ENCODE results near the gene DYRK1B.
"Not testable (repeated sequence)": the region's sequence is repeated elsewhere in the genome, so short reads cannot be mapped to it uniquely, and the experiment has no call there.

The DYRK1B gene

DNA sequence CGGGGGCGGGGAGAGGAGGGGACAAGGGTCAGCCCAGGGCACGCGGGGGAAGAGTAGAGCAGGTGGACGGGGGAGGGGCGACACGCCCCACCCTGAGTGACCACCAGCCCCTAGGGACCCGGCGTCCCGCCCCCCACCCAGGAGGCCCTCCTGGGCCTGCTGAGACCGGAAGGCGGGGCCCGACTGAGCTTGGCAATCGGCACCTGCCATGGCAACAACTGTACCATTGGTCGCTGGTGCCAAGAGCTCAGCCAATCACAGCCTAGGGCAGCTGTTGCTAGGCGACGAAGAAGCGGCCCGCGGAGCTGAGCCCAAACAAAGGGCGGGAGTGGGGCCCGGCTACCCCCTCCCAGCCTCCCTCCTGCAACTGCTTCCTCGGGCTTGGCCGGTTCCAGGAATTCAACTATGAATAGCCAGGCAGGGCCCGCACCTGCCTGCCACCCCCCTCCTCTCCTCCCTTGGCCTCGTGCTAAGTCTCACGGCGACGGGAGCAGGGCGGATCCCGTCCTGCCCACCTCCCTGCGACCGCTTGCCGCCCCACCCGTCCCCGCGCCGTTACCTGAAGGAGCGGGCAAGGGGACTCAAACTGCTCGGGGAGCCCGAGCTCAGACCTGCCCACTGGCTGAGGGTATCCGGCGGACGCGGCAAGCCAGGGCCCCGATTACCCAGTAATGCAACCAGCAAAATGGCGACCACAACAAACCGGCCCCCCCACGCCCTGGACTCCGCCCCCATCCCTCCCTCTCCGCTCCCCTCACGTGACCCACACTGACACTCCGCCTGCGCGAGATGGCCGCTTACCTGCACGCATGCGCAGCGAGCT lies at the start of gene DYRK1B:
DYRK1B (minus strand) TSS at position 699 of the 823 bp plus-strand sequence. CDS start 2,295 bp downstream, outside the sequence.
- peak; percentile 100 for DNase-seq (ENCODE audit: insufficient read length, low spot score)
- FAIRE-seq: peak; percentile 98

DNA sequence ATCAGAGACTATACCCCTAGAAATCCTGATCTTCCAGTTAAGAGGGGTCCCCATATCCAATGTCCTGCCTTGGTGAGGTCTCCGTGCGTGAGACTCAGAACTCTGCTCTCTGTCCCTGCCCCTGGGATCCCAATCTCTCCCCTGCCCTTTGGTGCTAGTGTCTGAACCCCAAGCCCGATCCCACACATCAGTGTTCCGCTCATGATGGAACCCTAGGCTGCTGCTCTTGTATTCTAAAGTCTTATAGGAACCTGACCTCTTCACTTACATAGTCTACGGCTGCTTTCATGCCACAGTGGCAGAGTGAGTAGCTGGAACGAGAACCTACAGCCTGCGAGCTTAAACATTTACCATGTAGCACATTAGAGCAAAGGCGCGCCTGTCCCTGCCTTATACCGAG lies 48.7 kb upstream of the DYRK1B start:
- FAIRE-seq; DNase-seq (ENCODE audit: insufficient read length, low spot score): not testable (repeated sequence)

DNA sequence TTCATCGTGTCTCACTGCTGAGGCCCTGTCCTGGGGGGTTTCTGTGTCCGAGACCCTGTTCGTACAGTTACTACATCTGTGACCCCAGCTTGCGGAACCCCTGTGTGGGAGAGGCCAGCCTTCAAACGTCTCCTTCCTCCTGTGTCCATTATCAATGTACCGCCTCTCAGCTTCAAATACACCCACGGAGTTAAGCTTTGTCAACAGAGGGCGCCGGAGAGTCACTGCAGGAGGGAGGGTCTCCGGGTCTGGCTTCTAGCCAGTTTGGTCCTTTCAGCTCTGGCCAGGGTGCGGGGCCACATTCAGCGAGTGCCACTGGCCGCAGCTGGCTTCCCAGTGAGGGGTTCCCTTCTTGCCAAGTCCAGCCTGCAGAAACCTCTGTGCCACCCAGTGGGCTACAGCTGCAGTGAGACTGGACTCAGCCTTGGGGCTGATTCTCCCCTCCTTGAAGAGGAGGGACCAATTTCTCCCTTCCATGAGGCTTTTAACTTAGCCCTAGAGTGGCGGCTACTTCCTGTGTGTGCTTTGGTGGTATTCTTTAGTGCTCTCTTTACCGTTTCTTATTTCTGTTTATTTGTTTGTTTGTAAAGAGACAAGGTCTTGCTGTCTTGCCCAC lies 47.6 kb upstream of the DYRK1B start:
- DNase-seq (ENCODE audit: insufficient read length, low spot score): not testable (repeated sequence)
- FAIRE-seq: peak; percentile 69

DNA sequence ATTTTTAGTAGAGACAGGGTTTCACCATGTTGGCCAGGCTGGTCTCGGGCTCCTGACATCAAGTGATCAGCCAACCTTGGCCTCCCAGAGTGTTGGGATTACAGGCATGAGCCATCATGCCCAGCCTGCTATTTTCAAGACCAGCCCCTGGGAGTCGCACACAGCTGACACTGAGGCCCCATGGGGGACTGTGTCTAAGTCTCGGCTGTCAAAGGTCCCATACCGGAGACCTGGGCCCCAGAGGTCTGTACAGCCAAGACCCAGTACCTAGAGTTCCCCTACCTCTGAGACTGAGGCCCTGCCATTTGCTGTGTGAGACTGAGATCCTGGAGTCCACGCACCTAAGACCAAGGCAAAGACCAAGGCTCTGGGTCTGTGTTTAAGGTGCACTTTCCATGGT lies 46.3 kb upstream of the DYRK1B start:
- not testable (repeated sequence) for DNase-seq (ENCODE audit: insufficient read length, low spot score); FAIRE-seq

DNA sequence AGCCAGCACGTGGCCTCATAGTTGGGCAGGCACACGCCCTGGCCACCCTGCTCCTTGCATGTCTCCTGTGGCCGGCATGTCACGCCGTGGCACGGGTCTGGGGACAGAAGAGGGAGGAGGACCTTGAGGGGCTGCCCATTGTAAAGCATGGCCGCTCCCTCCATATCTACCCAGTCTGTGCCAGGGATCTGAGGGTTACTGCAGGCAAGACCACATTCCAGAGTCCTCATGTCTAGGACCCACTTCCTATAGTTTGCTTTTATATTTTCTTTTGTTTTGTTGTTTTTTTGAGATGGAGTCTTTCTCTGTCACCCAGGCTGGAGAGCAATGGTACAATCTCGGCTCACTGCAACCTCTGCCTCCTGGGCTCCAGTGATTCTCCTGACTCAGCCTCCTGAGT lies 45.8 kb upstream of the DYRK1B start:
- not testable (repeated sequence) for FAIRE-seq; DNase-seq (ENCODE audit: insufficient read length, low spot score)

DNA sequence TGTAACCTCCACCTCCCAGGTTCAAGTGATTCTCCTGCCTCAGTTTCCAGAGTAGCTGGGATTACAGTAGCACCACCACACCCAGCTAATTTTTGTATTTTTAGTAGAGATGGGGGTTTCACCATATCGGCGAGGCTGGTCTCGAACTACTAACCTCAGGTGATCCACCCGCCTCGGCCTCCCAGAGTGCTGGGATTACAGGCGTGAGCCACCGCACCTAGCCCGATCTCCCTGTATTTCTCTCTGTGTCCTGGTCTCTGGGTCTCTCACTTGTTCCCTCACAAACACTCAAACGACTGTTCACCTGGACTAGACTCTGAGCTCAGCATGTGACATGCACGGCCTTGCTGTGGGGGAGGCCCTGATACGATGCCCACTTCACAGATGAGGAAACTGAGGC lies 44.9 kb upstream of the DYRK1B start:
- DNase-seq (ENCODE audit: insufficient read length, low spot score); FAIRE-seq: not testable (repeated sequence)

DNA sequence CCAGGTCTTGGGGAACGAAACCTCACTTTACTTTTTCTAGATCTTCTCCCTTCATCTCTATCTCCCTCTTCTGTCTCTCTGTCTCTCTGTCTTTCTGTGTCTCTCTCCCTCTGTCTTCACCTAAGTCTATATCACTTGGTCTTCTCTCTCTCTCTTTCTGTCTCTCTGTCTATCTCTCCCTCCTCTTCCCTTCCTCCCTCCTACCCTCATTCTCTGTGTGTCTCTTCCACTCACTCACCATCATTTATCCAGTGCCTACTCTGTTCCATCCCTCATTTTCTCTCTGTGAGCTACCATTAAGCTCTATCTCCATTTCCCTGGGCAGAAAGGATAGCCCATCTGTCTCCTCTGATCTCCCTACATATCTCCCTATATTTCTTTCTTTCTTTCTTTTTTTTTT lies 44.4 kb upstream of the DYRK1B start:
- DNase-seq (ENCODE audit: insufficient read length, low spot score): no peak
- FAIRE-seq: no peak

DNA sequence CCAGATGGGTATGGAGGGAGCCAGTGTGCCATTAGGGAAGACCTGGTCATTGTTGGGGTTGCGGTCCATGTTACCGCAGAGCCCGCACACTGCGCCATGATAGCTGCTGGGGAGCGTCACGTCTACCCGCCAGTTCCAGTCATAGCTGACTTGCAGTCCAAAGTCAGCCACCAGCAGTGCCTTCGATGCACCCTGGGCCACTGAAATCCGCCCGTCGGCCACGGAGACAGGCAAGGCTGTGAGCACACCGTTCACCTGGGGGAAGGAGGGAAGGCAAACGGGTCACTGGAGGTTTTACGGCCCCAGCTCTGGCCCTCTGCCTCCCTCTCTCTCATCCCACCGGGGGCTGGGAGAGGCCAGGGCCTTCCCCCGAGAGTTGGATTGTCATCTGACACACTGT lies 44.0 kb upstream of the DYRK1B start:
- FAIRE-seq; DNase-seq (ENCODE audit: insufficient read length, low spot score): not testable (repeated sequence)

DNA sequence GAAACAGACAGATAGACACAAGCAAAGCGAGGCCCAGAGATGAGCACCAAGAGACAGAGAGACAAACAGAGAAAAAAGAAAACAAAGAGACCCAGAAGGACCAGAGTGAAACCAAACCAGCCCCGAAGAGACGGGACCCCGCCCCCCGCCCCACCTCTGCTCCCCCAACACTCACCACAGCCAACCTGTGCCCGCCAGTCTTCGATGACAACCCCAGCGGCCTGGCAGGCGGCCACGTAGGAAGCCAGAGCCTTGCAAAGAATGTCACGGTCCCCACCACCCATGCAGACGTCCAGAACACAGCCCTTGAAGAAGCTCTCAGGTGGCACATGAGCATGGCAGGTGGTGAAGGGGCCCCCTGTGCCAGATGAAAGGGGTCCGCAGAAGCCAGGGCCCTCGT lies 43.5 kb upstream of the DYRK1B start:
- DNase-seq (ENCODE audit: insufficient read length, low spot score); FAIRE-seq: not testable (repeated sequence)

DNA sequence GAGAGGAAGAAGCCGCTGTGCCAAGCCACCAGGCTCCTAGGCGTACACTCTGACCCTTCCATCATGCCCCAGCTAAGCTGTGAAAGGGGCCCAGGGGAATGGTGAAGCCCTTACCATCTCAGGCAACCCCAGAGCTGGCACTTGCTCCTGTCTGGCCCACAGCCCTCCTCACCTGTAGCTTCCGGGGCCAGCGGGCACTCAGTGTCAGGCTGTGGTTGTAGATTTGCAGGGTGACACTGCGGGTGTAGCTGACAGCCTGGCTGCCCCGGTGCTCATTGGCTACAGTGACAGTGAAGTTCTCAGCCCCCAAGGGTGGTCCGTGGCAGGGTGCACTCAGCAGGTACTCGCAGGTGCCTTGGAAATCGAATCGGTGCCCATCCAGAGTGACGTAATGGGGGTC lies 42.5 kb upstream of the DYRK1B start:
- DNase-seq (ENCODE audit: insufficient read length, low spot score); FAIRE-seq: not testable (repeated sequence)

DNA sequence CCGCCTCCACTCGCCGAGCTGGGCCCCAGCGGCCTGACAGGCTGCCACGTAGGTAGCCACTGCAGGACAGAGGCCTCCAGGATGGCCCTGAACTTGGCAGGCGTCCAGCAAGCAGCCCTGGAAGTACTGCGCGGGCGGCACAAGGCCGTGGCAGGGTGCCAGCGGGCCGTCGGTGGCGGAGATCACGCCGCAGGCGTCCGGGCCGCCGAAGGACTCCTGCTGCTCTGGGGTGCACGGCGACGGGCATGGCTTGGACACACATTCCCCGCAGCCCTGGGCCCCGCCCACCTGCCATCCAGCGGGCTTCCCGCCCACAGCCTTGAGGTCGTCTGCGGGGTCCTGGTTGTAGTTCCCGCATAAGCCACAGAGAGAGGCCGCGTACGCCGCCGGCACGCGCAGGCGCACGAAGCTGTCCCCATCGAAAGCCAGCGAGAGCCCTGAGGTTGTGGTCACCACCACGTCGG lies 41.5 kb upstream of the DYRK1B start:
- not testable (repeated sequence) for DNase-seq (ENCODE audit: insufficient read length, low spot score); FAIRE-seq

DNA sequence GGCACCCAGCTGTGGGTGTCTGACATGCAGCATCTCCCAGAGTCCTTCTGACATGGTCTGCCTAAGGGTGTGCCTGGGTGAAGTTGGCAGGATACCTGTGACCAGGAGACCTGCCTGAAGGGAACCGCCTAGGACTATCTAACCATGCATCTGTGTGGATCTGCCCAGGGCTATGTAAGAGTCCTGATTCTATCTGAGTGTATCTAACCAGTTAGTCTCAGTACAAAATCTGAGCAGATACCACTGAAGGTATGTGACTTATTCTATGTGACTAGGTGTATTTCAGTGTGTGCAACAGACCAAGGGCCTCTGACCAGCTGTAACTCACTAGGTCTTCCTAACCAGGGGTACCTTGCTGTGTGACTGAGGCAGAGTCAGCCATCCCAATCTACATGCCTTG lies 40.4 kb upstream of the DYRK1B start:
- DNase-seq (ENCODE audit: insufficient read length, low spot score) (no peak), FAIRE-seq (no peak)

DNA sequence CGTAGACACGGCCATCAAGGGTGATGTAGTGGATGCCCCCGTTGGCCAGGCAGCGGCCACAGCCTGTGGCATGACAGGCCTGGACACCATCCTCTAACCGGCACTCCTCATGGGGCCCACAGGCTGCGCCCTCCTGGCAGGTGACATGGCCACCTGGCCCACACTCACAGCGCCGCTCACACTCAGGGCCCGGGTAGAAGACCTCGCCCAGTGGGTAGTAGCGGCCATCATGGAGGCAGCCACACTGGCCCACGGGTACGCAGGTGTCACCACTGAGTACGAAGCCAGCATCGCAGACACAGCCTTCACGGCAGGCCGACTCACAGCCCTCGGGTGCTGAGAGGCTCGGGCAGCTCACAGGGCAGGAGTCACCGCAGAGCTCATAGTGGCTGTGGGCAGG lies 39.4 kb upstream of the DYRK1B start:
- DNase-seq (ENCODE audit: insufficient read length, low spot score) (no peak), FAIRE-seq (no peak)

DNA sequence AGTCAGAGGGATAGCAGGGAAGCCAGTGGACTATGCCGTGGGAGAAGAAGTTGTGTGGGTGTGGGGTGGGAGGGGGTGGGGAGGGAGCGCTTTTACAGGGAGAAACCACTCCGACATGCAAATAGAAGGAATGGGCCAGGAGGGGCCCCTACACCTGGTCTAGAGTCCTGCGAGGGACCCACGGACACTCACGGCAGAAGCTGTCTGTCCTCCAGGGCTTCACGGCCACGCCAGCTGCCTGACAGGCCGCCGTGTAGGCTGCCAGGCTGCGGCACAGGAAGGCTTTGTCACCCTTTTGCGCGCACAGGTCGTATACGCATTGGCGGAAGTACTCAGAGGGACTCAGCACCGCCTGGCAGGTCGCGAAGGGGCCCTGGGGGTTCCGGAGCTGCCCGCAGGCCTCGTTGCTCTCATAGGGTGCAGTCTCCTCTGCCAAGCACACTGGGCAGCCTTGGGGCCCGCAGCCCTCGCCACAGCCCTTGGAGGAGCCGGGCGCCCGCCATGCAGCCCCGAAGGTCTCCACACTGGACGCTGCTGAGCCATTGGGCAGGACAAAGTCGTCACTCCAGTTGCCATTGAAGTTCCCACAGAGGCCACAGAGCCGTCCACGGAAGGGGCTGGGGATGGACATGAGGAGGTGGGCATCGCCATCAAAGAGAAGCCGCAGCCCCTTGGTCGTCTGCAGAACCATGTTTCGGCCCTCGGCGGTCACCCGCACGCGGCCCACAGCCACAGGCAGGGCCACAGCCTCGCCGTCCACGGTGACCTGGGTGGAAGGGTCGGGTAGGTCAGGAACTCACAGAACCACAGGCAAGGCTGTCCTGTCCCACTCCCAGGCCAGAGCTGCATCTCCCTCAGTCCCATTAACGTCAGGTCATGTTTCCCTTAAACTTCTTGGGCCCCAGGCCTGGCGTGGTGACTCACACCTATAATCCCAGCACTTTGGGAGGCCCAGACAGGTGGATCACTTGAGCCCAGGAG lies 38.2 kb upstream of the DYRK1B start:
- FAIRE-seq (no peak), DNase-seq (ENCODE audit: insufficient read length, low spot score) (no peak)

DNA sequence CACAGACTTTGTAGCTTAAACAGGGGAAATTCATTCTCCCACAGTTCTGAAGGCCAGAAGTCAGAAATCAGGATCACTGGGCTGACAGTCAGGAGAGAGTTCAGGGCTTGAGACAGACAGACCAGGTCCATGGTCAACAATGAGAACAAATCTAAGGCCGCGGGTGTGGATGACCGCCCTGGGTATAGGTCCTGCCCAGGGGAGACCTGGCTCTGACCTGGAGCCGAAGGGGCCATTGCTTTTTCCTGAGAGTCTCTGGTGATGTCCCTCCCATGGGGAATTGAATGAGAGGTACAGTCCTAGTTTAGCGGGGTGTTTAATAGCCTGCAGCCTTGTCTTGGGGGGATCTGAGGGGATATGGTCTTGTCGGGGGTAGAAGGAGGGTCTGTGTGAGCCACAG lies 37.4 kb upstream of the DYRK1B start:
- FAIRE-seq (no peak), DNase-seq (ENCODE audit: insufficient read length, low spot score) (no peak)

DNA sequence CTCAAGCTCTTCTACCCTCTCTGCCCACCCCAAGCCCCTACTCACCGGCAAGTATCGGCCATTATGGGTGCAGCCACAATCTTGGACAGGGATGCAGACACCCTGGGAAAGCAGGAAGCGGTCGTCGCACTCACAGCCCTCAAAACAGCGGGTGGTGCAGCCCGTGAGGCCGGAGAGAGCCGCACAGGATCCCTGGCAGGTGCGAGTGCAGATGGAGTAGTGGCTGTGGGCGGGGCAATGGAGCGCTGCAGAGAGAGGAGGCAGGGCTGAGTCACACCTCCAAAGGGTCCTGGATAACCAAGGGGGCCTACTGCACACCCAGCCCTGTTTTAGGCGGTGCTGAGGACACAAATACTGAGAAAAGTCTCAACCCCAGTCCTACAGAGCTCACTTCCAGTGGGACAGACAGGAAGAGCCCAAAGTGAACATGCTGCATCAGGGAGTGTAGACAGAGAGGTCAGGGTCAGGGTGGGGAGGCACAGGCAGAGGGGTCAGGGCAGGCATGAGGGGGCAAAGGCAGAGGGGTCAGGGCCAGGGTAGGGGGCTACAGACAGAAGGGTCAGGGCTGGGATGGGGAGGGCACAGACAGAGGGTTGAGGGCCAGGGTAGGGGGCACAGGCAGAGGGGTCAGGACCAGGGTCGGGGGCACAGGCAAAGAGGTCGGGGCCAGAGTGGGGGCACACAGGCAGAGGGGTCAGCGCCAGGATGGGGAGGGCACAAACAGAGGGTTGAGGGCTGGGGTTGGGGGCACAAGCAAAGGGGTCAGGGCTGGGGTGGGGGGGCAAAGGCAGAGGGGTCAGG lies 36.4 kb upstream of the DYRK1B start:
- FAIRE-seq (no peak), DNase-seq (ENCODE audit: insufficient read length, low spot score) (no peak)

DNA sequence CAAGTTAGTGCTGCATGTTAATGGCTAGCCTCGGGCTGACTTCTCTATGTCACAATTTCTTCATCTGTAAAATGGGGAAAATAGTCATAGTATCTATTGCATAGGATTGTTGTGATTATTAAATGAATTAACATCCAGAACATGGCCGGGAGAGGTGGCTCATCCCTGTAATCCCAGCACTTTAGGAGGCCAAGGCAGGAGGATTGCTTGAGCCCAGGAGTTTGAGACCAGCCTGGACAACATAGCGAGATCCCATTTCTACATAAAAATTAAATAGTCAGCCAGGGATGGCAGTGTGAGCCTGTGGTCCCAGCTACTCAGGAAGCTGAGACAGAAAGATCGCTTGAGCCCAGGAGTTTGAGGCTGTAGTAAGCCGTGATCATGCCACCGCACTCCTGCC lies 34.0 kb upstream of the DYRK1B start:
- FAIRE-seq: no peak
- DNase-seq (ENCODE audit: insufficient read length, low spot score): no peak

DNA sequence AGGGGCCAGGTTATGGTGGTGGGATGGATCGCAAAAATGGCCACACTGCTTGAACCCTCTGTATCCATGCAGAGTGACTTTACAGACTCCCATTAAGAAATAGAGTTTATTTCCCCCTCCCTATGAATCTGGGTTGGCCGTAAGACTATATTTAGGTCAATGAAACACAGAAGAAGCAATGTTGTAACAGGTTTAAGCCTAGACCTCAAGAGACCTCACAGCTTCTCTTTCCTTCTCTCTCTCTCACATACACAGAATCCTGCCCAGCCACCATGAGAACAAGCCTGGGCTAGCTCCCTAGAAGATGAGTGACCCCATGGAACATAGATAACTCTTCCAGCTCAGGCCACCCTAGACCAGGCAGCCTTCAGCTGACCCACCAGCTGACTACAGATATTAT lies 33.2 kb upstream of the DYRK1B start:
- FAIRE-seq (no peak), DNase-seq (ENCODE audit: insufficient read length, low spot score) (no peak)

DNA sequence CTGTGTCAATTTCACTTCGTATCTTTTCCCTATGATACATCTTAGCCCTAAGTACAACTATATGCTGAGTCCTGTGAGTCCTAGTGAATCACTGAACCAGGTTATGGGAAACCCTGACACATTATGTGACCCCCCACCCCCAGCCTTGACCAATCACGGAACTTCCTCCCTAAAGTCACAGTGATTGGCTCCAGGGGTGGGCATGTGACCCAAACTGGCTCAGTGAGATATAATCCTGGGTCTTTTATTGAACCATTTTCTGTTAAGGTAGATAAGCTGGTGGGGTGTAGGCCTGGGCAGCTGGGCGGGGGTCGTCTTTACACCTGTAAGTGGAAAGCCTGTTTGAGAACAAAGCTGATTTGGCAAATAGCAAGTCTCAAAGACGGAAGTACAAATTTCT lies 32.0 kb upstream of the DYRK1B start:
- FAIRE-seq: no peak
- no peak for DNase-seq (ENCODE audit: insufficient read length, low spot score)

DNA sequence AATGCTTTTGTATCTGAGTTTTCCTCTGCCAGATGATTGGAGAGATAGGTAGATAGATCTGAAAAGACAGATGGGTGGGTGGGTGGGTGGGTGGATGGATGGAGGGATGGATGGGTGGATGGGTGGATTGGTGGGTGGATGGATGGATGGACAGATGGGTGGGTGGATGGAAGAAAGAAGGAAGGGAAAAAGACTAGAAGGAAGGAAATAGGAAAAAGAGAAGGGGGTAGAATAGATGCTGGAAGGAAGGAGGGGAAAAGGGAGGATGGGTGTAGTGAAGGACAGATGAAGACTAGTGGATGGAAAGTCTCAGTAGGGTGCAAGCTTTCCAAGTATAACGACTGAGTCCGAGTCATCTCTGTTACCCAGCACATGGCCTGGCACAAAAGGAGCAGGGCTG lies 31.2 kb upstream of the DYRK1B start:
- FAIRE-seq (no peak), DNase-seq (ENCODE audit: insufficient read length, low spot score) (no peak)
